OCI-LY1 (cell line): Measurements from ENCODE around the gene NRCAM.
A peak's percentile ranks its signal among the peaks of the same experiment; 100 is the strongest.

Source experiments
- H2AFZ ChIP-seq: fragments of 200-600 bp; sonication (generic), shearing (Covaris generic); 2 replicates; pipeline ENCODE4 v1.6.0; 2014; ENCODE audit warnings: antibody characterized with exemption, mild to moderate bottlenecking, low read length
- H3F3A ChIP-seq: fragments of 200-600 bp; sonication (generic), shearing (Covaris generic); 2 replicates; pipeline ENCODE4 v1.6.0; 2014; ENCODE audit warnings: mild to moderate bottlenecking, antibody characterized with exemption, low read length, moderate library complexity; ENCODE audit not compliant: insufficient read depth
- H3K27ac ChIP-seq: fragments of 200-600 bp; sonication (generic); 2 replicates; pipeline ENCODE4 v1.5.1; 2014; ENCODE audit warnings: low read length, mixed run types, mild to moderate bottlenecking, low read depth; ENCODE audit not compliant: poor library complexity, severe bottlenecking
- H3K27me3 ChIP-seq: fragments of 200-600 bp; sonication (generic); 2 replicates; pipeline ENCODE4 v1.6.0; 2014; ENCODE audit warnings: antibody characterized with exemption, mild to moderate bottlenecking, low read length, moderate library complexity; ENCODE audit not compliant: insufficient read depth
- H3K36me3 ChIP-seq: fragments of 200-600 bp; sonication (generic); 2 replicates; pipeline ENCODE4 v1.6.1; 2014; ENCODE audit warnings: mild to moderate bottlenecking, antibody characterized with exemption, low read length, moderate library complexity, mixed read lengths; ENCODE audit not compliant: insufficient read depth
- H3K4me1 ChIP-seq: fragments of 200-600 bp; sonication (generic); 2 replicates; pipeline ENCODE4 v1.5.1; 2014; ENCODE audit warnings: mild to moderate bottlenecking, low read length, moderate library complexity; ENCODE audit not compliant: insufficient read depth, severe bottlenecking
- H3K4me2 ChIP-seq: fragments of 200-600 bp; sonication (generic), shearing (Covaris generic); 2 replicates; pipeline ENCODE4 v1.6.1; 2014; ENCODE audit warnings: low read length
- H3K4me3 ChIP-seq: fragments of 200-600 bp; sonication (generic); 2 replicates; pipeline ENCODE4 v1.5.1; 2014; ENCODE audit warnings: low read length, low read depth, mild to moderate bottlenecking, mixed read lengths; ENCODE audit not compliant: poor library complexity, severe bottlenecking
- H3K79me2 ChIP-seq: fragments of 200-600 bp; shearing (Covaris generic); 2 replicates; pipeline ENCODE4 v1.6.1; 2016; ENCODE audit warnings: mixed run types, low read length, mixed read lengths; ENCODE audit not compliant: insufficient read depth
- H3K9ac ChIP-seq: fragments of 200-600 bp; sonication (generic), shearing (Covaris generic); 2 replicates; pipeline ENCODE4 v1.6.1; 2014; ENCODE audit warnings: mild to moderate bottlenecking, low read length, mixed read lengths
- H3K9me2 ChIP-seq: fragments of 200-600 bp; sonication (generic), shearing (Covaris generic); 2 replicates; pipeline ENCODE4 v1.6.1; 2014; ENCODE audit warnings: low read depth, mild to moderate bottlenecking, low read length, mixed read lengths
- H3K9me3 ChIP-seq: fragments of 200-600 bp; shearing (Covaris generic); 2 replicates; pipeline ENCODE4 v1.6.1; 2014; ENCODE audit warnings: low read length, mixed read lengths
- H4K20me1 ChIP-seq: fragments of 200-600 bp; sonication (generic), shearing (Covaris generic); 2 replicates; pipeline ENCODE4 v1.6.0; 2016; ENCODE audit warnings: mild to moderate bottlenecking, low read length; ENCODE audit not compliant: insufficient read depth
- CTCF ChIP-seq: fragments of 200-600 bp; sonication (generic), shearing (Covaris generic); IDR thresholded peaks from 2 replicates; pipeline ENCODE4 v1.5.1; 2017; ENCODE audit warnings: mild to moderate bottlenecking, antibody characterized with exemption, low read length, moderate library complexity, mixed read lengths
- EZH2 ChIP-seq: fragments of 200-600 bp; sonication (generic), shearing (Covaris generic); IDR thresholded peaks from 2 replicates; pipeline ENCODE4 v1.8.0; 2017; ENCODE audit warnings: borderline replicate concordance, mixed run types, mild to moderate bottlenecking, antibody characterized with exemption, low read length, moderate library complexity, mixed read lengths

Gene NRCAM

GRCh38 chr7:108461840-108462239 lies 5.6 kb upstream of the NRCAM start:
- Histone ChIP-seq H3K36me3 (no peaks in the 10 kb centered on the region), H3K27me3 (no peaks in the 10 kb centered on the region), H2AFZ (no peak overlapping the region), H3K4me1 (no peaks in the 10 kb centered on the region), H3K9me2 (no peaks in the 10 kb centered on the region), H3K9ac (no peak overlapping the region), H4K20me1 (no peaks in the 10 kb centered on the region), H3F3A (no peaks in the 10 kb centered on the region), H3K4me2 (no peak overlapping the region), H3K79me2 (no peaks in the 10 kb centered on the region), H3K9me3 (no peaks in the 10 kb centered on the region), H3K27ac (no peak overlapping the region), H3K4me3 (no peak overlapping the region)
- no peak for TF ChIP-seq EZH2
- TF ChIP-seq CTCF, result no peak

GRCh38 chr7:108460964-108461363 lies 4.7 kb upstream of the NRCAM start:
- no peaks in the 10 kb centered on the region for H3K36me3 ChIP-seq
- no peak overlapping the region for H3K4me3 ChIP-seq
- H3K4me1 ChIP-seq, result no peaks in the 10 kb centered on the region
- H4K20me1 ChIP-seq, result no peaks in the 10 kb centered on the region
- no peak overlapping the region for H3K9ac ChIP-seq
- no peak overlapping the region for H2AFZ ChIP-seq
- H3F3A ChIP-seq, result no peaks in the 10 kb centered on the region
- H3K79me2 ChIP-seq, result no peaks in the 10 kb centered on the region
- H3K4me2 ChIP-seq, result no peak overlapping the region
- H3K27me3 ChIP-seq, result no peaks in the 10 kb centered on the region
- H3K9me2 ChIP-seq, result no peaks in the 10 kb centered on the region
- no peak overlapping the region for H3K27ac ChIP-seq
- TF ChIP-seq CTCF, result no peak
- TF ChIP-seq EZH2, result no peak
- H3K9me3 ChIP-seq, result no peaks in the 10 kb centered on the region

GRCh38 chr7:108459922-108460551 lies 3.8 kb upstream of the NRCAM start:
- H3K27ac ChIP-seq, result no peak overlapping the region
- no peaks in the 10 kb centered on the region for H3K79me2 ChIP-seq
- TF ChIP-seq CTCF (peak; percentile 71), EZH2 (no peak)
- H3K4me1 ChIP-seq, result peaks cover 3% of the 10 kb centered on the region
- H3K36me3 ChIP-seq, result no peaks in the 10 kb centered on the region
- H2AFZ ChIP-seq, result no peak overlapping the region
- H3K27me3 ChIP-seq, result no peaks in the 10 kb centered on the region
- no peaks in the 10 kb centered on the region for H4K20me1 ChIP-seq
- H3K4me2 ChIP-seq, result no peak overlapping the region
- H3K9me2 ChIP-seq, result no peaks in the 10 kb centered on the region
- H3F3A ChIP-seq, result no peaks in the 10 kb centered on the region
- H3K9ac ChIP-seq, result no peak overlapping the region
- H3K4me3 ChIP-seq, result no peak overlapping the region
- H3K9me3 ChIP-seq, result no peaks in the 10 kb centered on the region
